Measurements from ENCODE around the gene SRPX2. TPM values are rescaled to one million over a fixed set of nuclear protein-coding genes. Genes with fewer than 3 reads are reported as not detected.

SRPX2 gene
- total RNA-seq, 1 donor from 2014 or later: 1.1 TPM

DNA sequence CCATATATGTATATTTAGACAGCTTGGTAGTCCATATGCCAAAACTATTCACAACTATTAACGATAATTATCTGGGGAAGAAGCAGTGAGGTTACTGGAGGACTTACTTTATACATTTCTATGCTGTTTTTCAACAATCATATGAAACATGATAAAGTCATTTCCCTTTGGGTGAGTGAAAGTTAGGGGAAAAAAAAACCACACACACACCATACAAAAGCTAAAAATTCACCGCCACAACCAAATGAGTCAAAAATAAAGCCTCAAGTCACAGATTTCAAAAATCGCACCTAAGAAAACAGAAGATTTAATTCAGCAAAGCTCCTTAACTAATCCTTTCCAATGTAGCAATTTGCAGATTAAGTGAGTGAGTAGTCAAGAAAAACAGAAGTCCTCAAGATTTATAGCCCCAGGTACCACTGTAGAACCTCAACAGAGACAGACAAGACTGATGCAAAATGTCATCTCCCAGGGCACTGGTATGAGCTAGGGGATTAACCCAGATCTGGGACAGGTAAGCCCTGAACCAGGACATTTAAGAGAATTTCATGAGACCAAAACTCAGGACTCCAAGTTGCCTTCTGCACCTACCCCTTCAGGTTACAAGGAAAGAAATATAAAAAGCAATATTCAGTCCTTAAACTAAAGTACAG lies 52.8 kb downstream of the SRPX2 start:
- Mint-ChIP-seq H3K27ac (ENCODE audit: unreplicated experiment) (no peak overlapping the region), H3K4me3 (ENCODE audit: unreplicated experiment) (no peak overlapping the region), H3K27me3 (ENCODE audit: unreplicated experiment) (no peaks in the 10 kb centered on the region), H3K4me1 (ENCODE audit: unreplicated experiment) (no peaks in the 10 kb centered on the region), H3K9me3 (ENCODE audit: unreplicated experiment) (no peaks in the 10 kb centered on the region), H3K36me3 (ENCODE audit: low read depth, unreplicated experiment) (no peaks in the 10 kb centered on the region)
- TF ChIP-seq CTCF (IDR thresholded peaks at IDR 0.05; ENCODE audit: unreplicated experiment): no peak
- no peak for DNase-seq (ENCODE audit: low spot score)

GRCh38 chrX:100698551-100698950 lies 54.6 kb downstream of the SRPX2 start:
- DNase-seq (ENCODE audit: low spot score): no peak
- H3K27ac Mint-ChIP-seq (ENCODE audit: unreplicated experiment): no peak overlapping the region
- H3K36me3 Mint-ChIP-seq (ENCODE audit: low read depth, unreplicated experiment): no peaks in the 10 kb centered on the region
- H3K4me1 Mint-ChIP-seq (ENCODE audit: unreplicated experiment): peaks cover 4% of the 10 kb centered on the region
- H3K9me3 Mint-ChIP-seq (ENCODE audit: unreplicated experiment): no peaks in the 10 kb centered on the region
- no peaks in the 10 kb centered on the region for H3K27me3 Mint-ChIP-seq (ENCODE audit: unreplicated experiment)
- H3K4me3 Mint-ChIP-seq (ENCODE audit: unreplicated experiment): no peak overlapping the region
- no peak for TF ChIP-seq CTCF (IDR thresholded peaks at IDR 0.05; ENCODE audit: unreplicated experiment)

DNA sequence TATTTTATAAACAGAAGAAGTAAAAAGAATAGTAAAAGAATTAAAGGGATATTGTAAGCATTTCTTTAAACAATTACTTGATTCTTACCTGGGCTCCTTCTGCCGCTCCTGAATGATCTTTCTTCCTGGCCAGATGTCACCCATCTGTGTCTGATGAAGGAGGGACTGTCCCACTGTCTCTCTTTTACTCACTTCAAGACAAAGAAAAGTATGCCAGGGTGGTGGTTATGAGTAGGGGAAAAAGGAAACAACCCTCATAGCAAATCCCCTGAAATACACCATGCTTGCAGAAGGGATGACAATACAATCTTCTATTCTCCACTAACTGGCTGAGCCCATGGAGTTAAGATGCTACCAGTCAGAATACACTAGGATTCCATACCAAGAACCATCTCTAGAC lies 56.8 kb downstream of the SRPX2 start:
- no peaks in the 10 kb centered on the region for H3K27me3 Mint-ChIP-seq (ENCODE audit: unreplicated experiment)
- H3K4me3 Mint-ChIP-seq (ENCODE audit: unreplicated experiment): no peak overlapping the region
- TF ChIP-seq CTCF (IDR thresholded peaks at IDR 0.05; ENCODE audit: unreplicated experiment): no peak
- no peak overlapping the region for H3K27ac Mint-ChIP-seq (ENCODE audit: unreplicated experiment)
- H3K4me1 Mint-ChIP-seq (ENCODE audit: unreplicated experiment): peaks cover 4% of the 10 kb centered on the region
- no peak for DNase-seq (ENCODE audit: low spot score)
- no peaks in the 10 kb centered on the region for H3K36me3 Mint-ChIP-seq (ENCODE audit: low read depth, unreplicated experiment)
- no peaks in the 10 kb centered on the region for H3K9me3 Mint-ChIP-seq (ENCODE audit: unreplicated experiment)

GRCh38 chrX:100704581-100705203 lies 60.7 kb downstream of the SRPX2 start:
- Mint-ChIP-seq H3K27me3 (ENCODE audit: unreplicated experiment) (no peaks in the 10 kb centered on the region), H3K4me3 (ENCODE audit: unreplicated experiment) (no peak overlapping the region), H3K4me1 (ENCODE audit: unreplicated experiment) (peaks cover 4% of the 10 kb centered on the region), H3K27ac (ENCODE audit: unreplicated experiment) (no peak overlapping the region), H3K36me3 (ENCODE audit: low read depth, unreplicated experiment) (no peaks in the 10 kb centered on the region), H3K9me3 (ENCODE audit: unreplicated experiment) (no peaks in the 10 kb centered on the region)
- DNase-seq (ENCODE audit: low spot score): no peak
- TF ChIP-seq CTCF (IDR thresholded peaks at IDR 0.05; ENCODE audit: unreplicated experiment): no peak

- Mint-ChIP-seq H3K27ac (ENCODE audit: unreplicated experiment) (no peak overlapping the region), H3K36me3 (ENCODE audit: low read depth, unreplicated experiment) (no peaks in the 10 kb centered on the region), H3K4me1 (ENCODE audit: unreplicated experiment) (peaks cover 6% of the 10 kb centered on the region), H3K9me3 (ENCODE audit: unreplicated experiment) (no peaks in the 10 kb centered on the region), H3K27me3 (ENCODE audit: unreplicated experiment) (no peaks in the 10 kb centered on the region), H3K4me3 (ENCODE audit: unreplicated experiment) (no peak overlapping the region)
- DNase-seq (ENCODE audit: low spot score): no peak
- no peak for TF ChIP-seq CTCF (IDR thresholded peaks at IDR 0.05; ENCODE audit: unreplicated experiment)
Observed at GRCh38 chrX:100710816-100711215, 66.8 kb downstream of the SRPX2 start.
